Measurements from ENCODE around the gene PEX6.

GRCh38 chr6:42969934-42970333, 9.0 kb downstream of the PEX6 start:
- no peak for TF ChIP-seq CTCF (conservative IDR thresholded peaks at IDR 0.05; ENCODE audit: low read length)
- no peak for TF ChIP-seq EZH2phosphoT487 (IDR thresholded peaks at IDR 0.05; ENCODE audit: borderline replicate concordance)

Data from Loucy (cell line).